Hepatocyte (in vitro differentiated cells): ENCODE data around the gene LDLRAD3.

ENCODE experiments used
- CTCF ChIP-seq: fragments of 200-600 bp; sonication (generic); IDR thresholded peaks from 2 replicates; pipeline ENCODE4 v1.5.1; 2016; ENCODE audit warnings: antibody characterized with exemption, mild to moderate bottlenecking; ENCODE audit not compliant: poor library complexity
- EZH2 ChIP-seq: fragments of 200-600 bp; sonication (generic); IDR thresholded peaks from 2 replicates; pipeline ENCODE4 v1.6.1; 2016; ENCODE audit warnings: antibody characterized with exemption, mild to moderate bottlenecking, borderline replicate concordance

DNA sequence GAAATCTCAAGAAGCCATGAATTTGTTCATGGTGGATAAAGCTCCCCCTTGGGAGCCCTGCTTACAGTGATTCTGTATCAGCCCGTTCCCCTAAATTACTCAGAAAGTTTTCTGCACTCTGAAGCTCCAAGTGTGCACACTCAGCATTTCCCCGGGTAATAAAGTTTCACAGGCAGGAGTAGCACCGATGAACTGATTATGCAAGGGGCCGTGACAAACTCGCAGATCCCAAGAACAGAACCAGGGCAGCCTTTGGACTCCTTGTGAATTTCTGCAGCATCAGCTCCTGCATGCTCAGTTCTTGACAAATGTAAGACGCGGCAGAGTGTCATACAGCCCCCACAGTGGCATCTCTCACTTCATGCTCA lies 271.8 kb downstream of the LDLRAD3 start:
- TF ChIP-seq CTCF (no peak), EZH2 (no peak)
